GM19025 (cell line): ENCODE results near the gene OR5D14.

Experiments used
- ATAC-seq: cut with Tn5 transposase; IDR thresholded peaks from one replicate; pipeline ENCODE4 v1.9.1; 2021; ENCODE audit warnings: mild to moderate bottlenecking, low read depth, moderate library complexity; ENCODE audit not compliant: unreplicated experiment

Gene OR5D14

DNA sequence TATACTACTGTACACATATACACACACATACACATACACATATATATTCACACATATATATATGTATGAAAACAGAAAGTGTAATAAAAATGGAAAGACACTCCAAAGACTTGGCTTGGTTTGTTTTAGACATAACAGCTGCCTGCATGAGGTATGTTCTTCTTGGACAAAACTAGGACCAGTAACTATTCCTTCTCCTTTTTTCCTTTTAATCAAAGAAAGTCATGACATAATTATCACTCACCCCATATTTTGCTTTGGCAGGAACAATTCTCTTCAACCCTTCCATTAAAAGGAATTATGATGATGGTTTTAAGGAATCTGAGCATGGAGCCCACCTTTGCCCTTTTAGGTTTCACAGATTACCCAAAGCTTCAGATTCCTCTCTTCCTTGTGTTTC, at the start of gene OR5D14:
Gene OR5D14, plus strand, starts transcription at position 301 of the 400 bp plus-strand sequence. Its CDS starts 0 bp downstream, at position 301.
- no peak for ATAC-seq

GRCh38 chr11:55773138-55773537, 22.2 kb upstream of the OR5D14 start, which contains the start of gene OR5D13:
OR5D13 (plus strand) TSS chr11:55773438; CDS start chr11:55773438, 0 bp downstream.
- no peak for ATAC-seq

- ATAC-seq = no peak
Observed at GRCh38 chr11:55791606-55792005, 3.8 kb upstream of the OR5D14 start.

DNA sequence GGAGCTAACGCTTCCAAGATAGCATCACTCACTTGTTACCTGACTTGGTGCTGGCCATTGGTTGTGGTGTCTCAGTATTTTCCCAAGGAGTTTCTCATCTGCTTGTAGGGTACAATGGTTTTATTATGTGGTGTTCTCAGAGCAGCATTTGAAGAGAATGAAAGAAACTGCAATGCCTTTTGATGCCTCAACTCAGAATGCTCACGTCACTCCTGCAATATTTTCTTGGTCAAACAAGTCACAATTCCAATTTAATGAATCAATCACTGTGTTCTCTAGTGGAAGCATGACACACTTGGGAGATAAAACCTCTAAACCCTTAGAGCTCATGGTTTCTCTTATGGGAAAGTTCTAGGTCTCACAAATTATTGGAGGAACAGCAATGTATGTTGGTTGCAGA, 2.0 kb upstream of the OR5D14 start:
- ATAC-seq = no peak

DNA sequence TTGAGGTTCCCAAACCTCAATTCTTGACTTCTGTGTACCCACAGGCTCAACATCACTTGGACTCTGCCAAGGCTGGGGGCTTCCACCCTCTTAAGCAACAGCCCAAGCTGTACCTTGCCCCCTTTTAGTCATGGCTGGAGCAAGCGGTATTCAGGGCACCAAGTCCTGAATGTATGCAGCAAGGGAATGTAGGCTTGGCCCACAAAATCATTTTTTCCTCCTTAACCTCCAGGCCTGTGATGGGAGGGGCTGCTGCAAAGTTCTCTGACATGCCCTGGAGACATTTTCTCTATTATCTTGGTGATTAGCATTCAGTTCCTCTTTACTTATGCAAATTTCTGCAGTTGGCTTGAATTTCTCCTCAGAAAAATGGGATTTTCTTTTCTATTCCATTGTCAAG, 10.9 kb downstream of the OR5D14 start:
- no peak for ATAC-seq

GRCh38 chr11:55811067-55811466, 15.7 kb downstream of the OR5D14 start, which contains the start of gene OR5L1:
OR5L1 (plus strand) TSS chr11:55811367; CDS start chr11:55811467, 100 bp downstream.
- ATAC-seq = no peak

DNA sequence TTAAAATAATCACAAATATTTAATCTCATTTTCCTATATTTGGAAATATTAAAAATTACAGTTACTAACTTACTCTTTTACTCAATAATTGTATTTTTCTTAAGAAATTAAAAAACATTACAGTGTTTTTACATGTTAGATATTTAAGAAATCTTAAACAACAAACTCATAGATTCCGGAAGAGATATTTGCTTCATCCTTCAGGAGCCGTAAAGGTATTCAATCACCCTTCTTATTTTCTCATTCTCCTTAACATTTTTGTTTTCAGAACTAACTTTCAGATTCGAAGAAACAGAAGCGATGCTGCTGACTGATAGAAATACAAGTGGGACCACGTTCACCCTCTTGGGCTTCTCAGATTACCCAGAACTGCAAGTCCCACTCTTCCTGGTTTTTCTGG, 24.0 kb downstream of the OR5D14 start, which contains the start of gene OR5D18:
Gene OR5D18, plus strand, starts transcription at position 301 of the 400 bp plus-strand sequence. Its CDS starts 0 bp downstream, at position 301.
- ATAC-seq = no peak

DNA sequence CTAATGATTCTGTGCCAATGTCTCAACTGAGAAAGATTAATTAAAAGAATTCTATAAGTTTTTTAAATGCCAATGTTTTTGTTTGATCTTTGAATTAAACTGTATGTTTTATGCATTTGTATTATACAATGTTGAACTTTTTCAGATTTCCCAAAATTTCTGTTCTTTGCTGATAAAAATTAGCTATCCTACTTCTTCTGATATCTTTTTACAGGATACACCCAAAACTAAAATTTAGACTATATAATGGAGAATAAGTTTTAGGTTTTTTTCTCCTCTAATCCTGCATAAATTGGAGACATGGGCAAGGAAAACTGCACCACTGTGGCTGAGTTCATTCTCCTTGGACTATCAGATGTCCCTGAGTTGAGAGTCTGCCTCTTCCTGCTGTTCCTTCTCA, 31.6 kb downstream of the OR5D14 start, which contains the start of gene OR5L2:
Gene OR5L2, plus strand, starts transcription at position 301 of the 400 bp plus-strand sequence. Its CDS starts 0 bp downstream, at position 301.
- no peak for ATAC-seq

DNA sequence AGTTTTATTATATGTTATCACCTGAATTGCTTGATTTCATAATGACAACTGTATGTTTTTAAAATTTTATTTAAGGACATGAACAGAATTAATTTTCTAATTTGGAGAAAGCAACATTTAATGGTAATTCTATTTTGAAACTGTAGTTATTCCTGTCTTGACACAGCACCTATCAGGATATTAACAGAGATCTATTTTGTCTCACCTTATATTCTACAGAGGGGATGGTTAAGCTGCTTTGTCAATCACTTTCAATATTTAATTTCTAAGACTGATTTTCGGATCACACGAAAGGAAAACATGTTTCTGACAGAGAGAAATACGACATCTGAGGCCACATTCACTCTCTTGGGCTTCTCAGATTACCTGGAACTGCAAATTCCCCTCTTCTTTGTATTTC, 43.1 kb downstream of the OR5D14 start, which contains the start of gene OR5D16:
Gene OR5D16, plus strand, starts transcription at position 301 of the 400 bp plus-strand sequence. Its CDS starts 0 bp downstream, at position 301.
- ATAC-seq = no peak
